Airway epithelial cell (primary cell): Measurements from ENCODE around the gene DUSP23. TPM values are rescaled to one million over a fixed set of nuclear protein-coding genes. Genes with fewer than 3 reads are reported as not detected.

Source experiments
- total RNA-seq: library from RNA; depleted of rRNA; stranded (reverse); fragments of >200 nt; gene quantifications from 2 replicates; pipeline ENCODE4 v1.2.3, GENCODE V29; 2015

DUSP23 gene
- 42.0 and 75.6 TPM in 2 replicates for total RNA-seq

DNA sequence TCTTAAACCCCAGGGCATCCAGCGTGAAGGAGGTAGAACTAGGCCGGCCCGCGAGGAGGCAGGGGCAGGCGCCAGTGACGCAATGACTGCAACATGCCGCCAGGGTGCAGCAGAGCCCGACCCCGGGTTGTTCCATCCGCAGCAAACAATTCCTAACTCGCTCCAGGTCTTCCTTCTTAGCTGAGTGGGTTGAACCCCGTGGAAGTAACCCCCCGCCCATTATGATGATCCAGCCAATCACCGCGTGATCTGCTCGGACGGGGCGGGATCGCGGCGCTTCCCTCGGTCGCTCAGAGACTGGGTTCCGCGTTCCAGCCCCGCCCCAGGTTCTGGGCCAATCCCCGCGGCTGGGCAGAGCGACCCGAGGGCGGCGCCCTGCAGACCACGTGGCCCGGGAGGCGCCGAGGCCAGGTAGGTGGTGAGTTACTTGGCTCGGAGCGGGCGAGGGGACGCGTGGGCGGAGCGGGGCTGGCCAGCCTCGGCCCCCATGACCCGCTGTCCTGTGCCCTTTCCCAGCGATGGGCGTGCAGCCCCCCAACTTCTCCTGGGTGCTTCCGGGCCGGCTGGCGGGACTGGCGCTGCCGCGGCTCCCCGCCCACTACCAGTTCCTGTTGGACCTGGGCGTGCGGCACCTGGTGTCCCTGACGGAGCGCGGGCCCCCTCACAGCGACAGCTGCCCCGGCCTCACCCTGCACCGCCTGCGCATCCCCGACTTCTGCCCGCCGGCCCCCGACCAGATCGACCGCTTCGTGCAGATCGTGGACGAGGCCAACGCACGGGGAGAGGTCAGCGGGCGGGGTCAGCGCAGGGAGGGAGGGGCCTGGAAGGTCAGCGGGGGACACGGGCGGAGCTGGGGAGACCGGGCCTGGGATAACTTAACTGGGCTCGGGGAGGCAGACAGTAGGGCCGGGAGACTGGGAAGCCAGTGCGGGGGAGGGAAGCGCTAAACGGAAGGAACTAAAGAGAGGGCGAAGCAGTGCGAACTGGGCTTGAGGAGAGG lies at the start of gene DUSP23:
DUSP23 (plus strand) TSS at position 380 of the 1,000 bp plus-strand sequence; CDS start at position 519, 139 bp downstream.

DNA sequence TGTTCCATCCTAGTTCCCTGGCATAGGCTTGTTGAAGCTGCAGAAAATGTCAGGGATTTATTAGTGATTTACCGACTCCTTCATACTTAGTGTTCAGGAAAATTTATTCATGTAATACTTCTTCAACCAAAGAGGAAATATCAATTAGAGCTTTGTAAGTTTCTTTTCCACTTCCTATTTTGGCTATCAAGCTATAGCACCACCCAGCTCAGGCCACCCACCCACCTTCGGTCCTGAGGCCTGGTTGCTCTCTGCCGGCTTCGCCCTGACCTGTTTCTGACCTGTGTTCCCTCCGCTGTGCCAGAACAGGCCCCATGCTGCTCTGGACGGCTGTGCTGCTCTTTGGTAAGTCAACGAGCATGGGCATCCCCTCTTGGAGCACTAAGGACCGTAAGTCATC lies 21.3 kb downstream of the DUSP23 start, which contains the start of gene FCRL6:
FCRL6 (plus strand) TSS at position 250 of the 400 bp plus-strand sequence; CDS start at position 315, 65 bp downstream.

DNA sequence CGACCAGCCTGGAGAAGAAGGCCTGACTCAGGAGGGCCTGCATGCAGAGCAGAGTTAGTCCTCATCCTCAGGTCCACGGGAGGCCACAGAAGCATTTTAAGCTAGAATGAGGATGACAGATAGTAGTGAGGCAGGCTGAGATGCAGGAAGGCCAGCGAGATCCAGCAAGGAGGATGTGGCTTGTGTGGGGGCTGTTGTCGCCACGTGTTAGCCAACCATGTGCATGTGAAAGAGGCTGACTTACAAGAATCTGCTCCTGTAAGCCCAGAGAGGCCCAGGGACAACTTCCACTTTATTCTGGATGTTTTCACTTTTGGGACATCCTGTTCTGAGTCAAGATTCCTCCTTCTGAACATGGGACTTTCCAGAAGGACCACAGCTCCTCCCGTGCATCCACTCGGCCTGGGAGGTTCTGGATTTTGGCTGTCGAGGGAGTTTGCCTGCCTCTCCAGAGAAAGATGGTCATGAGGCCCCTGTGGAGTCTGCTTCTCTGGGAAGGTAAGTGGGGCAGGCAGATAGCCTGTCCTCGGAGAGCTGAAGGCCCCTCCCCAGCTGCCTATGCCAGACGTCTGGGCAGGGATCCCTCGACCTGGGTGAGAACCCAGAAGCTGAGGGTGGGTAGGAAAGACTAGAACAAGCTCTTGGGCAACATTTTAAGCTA lies 45.8 kb downstream of the DUSP23 start, which contains the start of gene SLAMF8:
SLAMF8 (plus strand) TSS at position 433 of the 661 bp plus-strand sequence; CDS start at position 459, 26 bp downstream.

Other genes with a start within 250 kb of the DUSP23 start
- gene OR10J5, start 245.0 kb upstream of the DUSP23 start, total RNA-seq, result not detected in 2 replicates
- gene APCS, start 193.1 kb upstream of the DUSP23 start, total RNA-seq, result not detected in 2 replicates
- not detected in 2 replicates for gene CRP, start 66.4 kb upstream of the DUSP23 start, total RNA-seq
- gene FCRL6, start 21.4 kb downstream of the DUSP23 start, total RNA-seq, result not detected in 2 replicates
- gene SLAMF8, start 45.9 kb downstream of the DUSP23 start, total RNA-seq, result not detected in 2 replicates
- gene VSIG8, start 81.7 kb downstream of the DUSP23 start, total RNA-seq, result 0.05 and 0.21 TPM in 2 replicates
- gene CFAP45, start 119.2 kb downstream of the DUSP23 start, total RNA-seq, result 0.09 and 0.49 TPM in 2 replicates
- 816 and 871 TPM in 2 replicates for gene TAGLN2, start 144.5 kb downstream of the DUSP23 start, total RNA-seq
- gene IGSF9, start 164.7 kb downstream of the DUSP23 start, total RNA-seq, result 42.0 and 44.1 TPM in 2 replicates
- 32.0 and 35.2 TPM in 2 replicates for gene SLAMF9, start 173.3 kb downstream of the DUSP23 start, total RNA-seq